HEK293T (cell line): ENCODE measurements around the gene GTF3C1.

ENCODE experiments used
- ELF4 ChIP-seq: fragments of 450-650 bp; IDR thresholded peaks from 2 replicates; pipeline ENCODE4 v1.6.1; 2017; ENCODE audit warnings: antibody characterized with exemption
- NFRKB ChIP-seq: fragments of 450-650 bp; IDR thresholded peaks from 2 replicates; pipeline ENCODE4 v1.6.1; 2016; ENCODE audit warnings: mild to moderate bottlenecking, moderate library complexity

DNA sequence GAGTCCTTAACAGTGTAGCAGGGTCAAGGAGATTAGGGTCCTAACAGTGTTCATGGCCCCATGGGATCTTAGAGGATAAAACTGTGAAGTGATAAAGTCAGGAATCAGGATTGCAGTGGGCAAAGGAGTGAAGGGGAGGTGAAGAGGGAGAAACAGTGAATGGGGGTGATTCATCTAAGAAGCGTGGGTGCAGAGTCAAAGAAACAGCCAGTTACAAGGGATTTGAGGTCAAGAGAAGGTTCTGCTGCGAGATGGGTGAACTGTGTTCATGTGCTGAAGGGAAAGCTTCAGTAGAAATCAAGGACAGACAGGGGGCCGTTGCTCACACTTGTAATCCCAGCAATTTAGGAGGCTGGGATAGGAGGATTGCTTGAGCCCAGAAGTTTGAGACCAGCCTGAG lies 5.9 kb downstream of the GTF3C1 start:
- TF ChIP-seq NFRKB (no peak), ELF4 (no peak)
